GM12874 (cell line): ENCODE data around the gene ARID2.

Experiments used
- CTCF ChIP-seq: IDR thresholded peaks from 2 replicates; pipeline ENCODE4 v1.5.1; 2011; ENCODE audit warnings: low read depth, mild to moderate bottlenecking, control low read depth, low read length, moderate library complexity; ENCODE audit not compliant: insufficient read depth

ARID2 gene

GRCh38 chr12:45930369-45930768 lies 200.9 kb downstream of the ARID2 start:
- no peak for TF ChIP-seq CTCF

GRCh38 chr12:45933504-45933903 lies 204.0 kb downstream of the ARID2 start:
- no peak for TF ChIP-seq CTCF

- no peak for TF ChIP-seq CTCF
Observed at GRCh38 chr12:45934956-45935355, 205.4 kb downstream of the ARID2 start.

- TF ChIP-seq CTCF: no peak
Observed at GRCh38 chr12:45938566-45938965, 209.1 kb downstream of the ARID2 start.

GRCh38 chr12:45939759-45940158 lies 210.3 kb downstream of the ARID2 start:
- no peak for TF ChIP-seq CTCF

- TF ChIP-seq CTCF: no peak
Observed at GRCh38 chr12:45944771-45945170, 215.3 kb downstream of the ARID2 start.

- TF ChIP-seq CTCF: no peak
Observed at GRCh38 chr12:45946435-45946834, 216.9 kb downstream of the ARID2 start.

GRCh38 chr12:45948546-45948945 lies 219.0 kb downstream of the ARID2 start:
- no peak for TF ChIP-seq CTCF
